Hepatocyte (in vitro differentiated cells): ENCODE measurements around the gene ACACB.

Experiments
- CTCF ChIP-seq: fragments of 200-600 bp; sonication (generic); IDR thresholded peaks from 2 replicates; pipeline ENCODE4 v1.5.1; 2016; ENCODE audit warnings: antibody characterized with exemption, mild to moderate bottlenecking; ENCODE audit not compliant: poor library complexity
- EZH2 ChIP-seq: fragments of 200-600 bp; sonication (generic); IDR thresholded peaks from 2 replicates; pipeline ENCODE4 v1.6.1; 2016; ENCODE audit warnings: antibody characterized with exemption, mild to moderate bottlenecking, borderline replicate concordance
- EZH2phosphoT487 ChIP-seq: fragments of 200-600 bp; sonication (generic); IDR thresholded peaks from one replicate; pipeline ENCODE4 v1.6.1; 2018; ENCODE audit warnings: antibody characterized with exemption, mild to moderate bottlenecking, low read depth, moderate library complexity; ENCODE audit not compliant: unreplicated experiment, severe bottlenecking

- TF ChIP-seq CTCF, result no peak
- no peak for TF ChIP-seq EZH2phosphoT487
- TF ChIP-seq EZH2, result no peak
Observed at GRCh38 chr12:109160873-109161272, 44.5 kb downstream of the ACACB start.
